Prostate gland (tissue), 2 donors: ENCODE measurements around the gene ATP2C1. TPM values are rescaled to one million over a fixed set of nuclear protein-coding genes. Genes with fewer than 3 reads are reported as not detected.

Source experiments
- DNase-seq: peaks from one replicate; pipeline ENCODE4 v3.0.0-alpha.2; 2019; ENCODE audit warnings: low spot score
- H3K27ac ChIP-seq, 2 donors: fragments of 200-600 bp; sonication (generic); 2 replicates each; pipeline ENCODE4 v1.5.1; 2017 to 2019
- H3K27me3 ChIP-seq: fragments of 200-600 bp; sonication (generic); replicated peaks from 2 replicates; pipeline ENCODE4 v1.5.1; 2019; ENCODE audit not compliant: insufficient read depth
- H3K36me3 ChIP-seq, 2 donors: fragments of 200-600 bp; sonication (generic); 1 replicate in 1 of 2; 2 replicates in 1 of 2; pipeline versions ENCODE4 v1.5.1 to v1.8.1; 2017 to 2019
- H3K4me1 ChIP-seq: fragments of 200-600 bp; sonication (generic); replicated peaks from 2 replicates; pipeline ENCODE4 v1.5.1; 2019
- H3K4me3 ChIP-seq, 2 donors: fragments of 200-600 bp; sonication (generic); 2 replicates each; pipeline ENCODE4 v1.5.1; 2017 to 2019
- H3K9me3 ChIP-seq: fragments of 200-600 bp; sonication (generic); 2 replicates; pipeline ENCODE4 v1.5.1; 2017
- POLR2A ChIP-seq: fragments of 450-650 bp; IDR thresholded peaks from one replicate; pipeline ENCODE4 v1.6.1; 2016; ENCODE audit warnings: antibody characterized with exemption, mild to moderate bottlenecking
- POLR2AphosphoS5 ChIP-seq: sonication (generic); formaldehyde crosslinking; IDR thresholded peaks from one replicate; pipeline ENCODE4 v1.6.1; 2017; ENCODE audit warnings: antibody characterized with exemption
- WGBS: methylation state at CpG from one replicate; pipeline ENCODE4 v1.1.5; 2018; 5-methylcytosine and 5-hydroxymethylcytosine counted together
- intact Hi-C: fragments of 100-400 bp; cut with DNase I; formaldehyde crosslinking; loops from one replicate; pipeline ENCODE4 v1.14.2; 2022
- total RNA-seq, 2 donors: library from RNA; depleted of rRNA; stranded (reverse); fragments of >200 nt; gene quantifications; one replicate each; pipeline ENCODE4 v1.1.0, GENCODE V29; 2016
- TF ChIP-seq, protein P1 (sequence below), 4 experiments: fragments of 200-600 bp in 2 of 4; fragments of 450-650 bp in 2 of 4; sonication (generic) in 2 of 4; IDR thresholded peaks; 1 replicate in 3 of 4; 2 replicates in 1 of 4; pipeline ENCODE4 v1.5.1; 2016 to 2019; ENCODE audit warnings: antibody characterized with exemption in 4 of 4, mild to moderate bottlenecking in 2 of 4, moderate library complexity in 2 of 4

Gene ATP2C1
- total RNA-seq, 2 donors from 2014 or later, result 123 to 158 TPM

DNA sequence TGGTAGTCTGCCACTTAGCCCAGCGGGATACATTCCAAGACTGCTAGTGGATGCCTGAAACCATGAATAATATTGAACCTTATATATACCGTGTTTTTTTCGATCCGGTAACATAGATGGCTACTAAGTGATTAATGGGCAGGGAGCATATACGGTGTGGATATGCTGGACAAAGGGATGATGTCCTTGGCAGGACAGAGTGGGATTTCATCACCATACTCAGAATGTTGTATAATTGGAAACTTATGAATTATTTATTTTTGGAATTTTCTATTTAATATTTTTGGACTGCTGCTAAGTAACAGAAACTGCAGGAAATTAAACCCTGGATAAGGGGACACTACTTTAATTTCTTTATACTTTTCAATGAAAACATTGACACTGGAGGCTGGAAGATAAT, 79.5 kb downstream of the ATP2C1 start:
- intact Hi-C loops, result no loop called here
- TF ChIP-seq POLR2AphosphoS5 (no peak), POLR2A (no peak)
- TF ChIP-seq, protein P1, sequence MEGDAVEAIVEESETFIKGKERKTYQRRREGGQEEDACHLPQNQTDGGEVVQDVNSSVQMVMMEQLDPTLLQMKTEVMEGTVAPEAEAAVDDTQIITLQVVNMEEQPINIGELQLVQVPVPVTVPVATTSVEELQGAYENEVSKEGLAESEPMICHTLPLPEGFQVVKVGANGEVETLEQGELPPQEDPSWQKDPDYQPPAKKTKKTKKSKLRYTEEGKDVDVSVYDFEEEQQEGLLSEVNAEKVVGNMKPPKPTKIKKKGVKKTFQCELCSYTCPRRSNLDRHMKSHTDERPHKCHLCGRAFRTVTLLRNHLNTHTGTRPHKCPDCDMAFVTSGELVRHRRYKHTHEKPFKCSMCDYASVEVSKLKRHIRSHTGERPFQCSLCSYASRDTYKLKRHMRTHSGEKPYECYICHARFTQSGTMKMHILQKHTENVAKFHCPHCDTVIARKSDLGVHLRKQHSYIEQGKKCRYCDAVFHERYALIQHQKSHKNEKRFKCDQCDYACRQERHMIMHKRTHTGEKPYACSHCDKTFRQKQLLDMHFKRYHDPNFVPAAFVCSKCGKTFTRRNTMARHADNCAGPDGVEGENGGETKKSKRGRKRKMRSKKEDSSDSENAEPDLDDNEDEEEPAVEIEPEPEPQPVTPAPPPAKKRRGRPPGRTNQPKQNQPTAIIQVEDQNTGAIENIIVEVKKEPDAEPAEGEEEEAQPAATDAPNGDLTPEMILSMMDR (IDR thresholded peaks at IDR 0.05), result no peak
- Histone ChIP-seq H3K27me3 (no peaks in the 10 kb centered on the region), H3K36me3 (no peaks in the 10 kb centered on the region), H3K4me3 (no peak overlapping the region), H3K9me3 (no peaks in the 10 kb centered on the region), H3K27ac (no peak overlapping the region), H3K4me1 (no peaks in the 10 kb centered on the region)
- 94% methylated on average over 5 of the region's 5 CpGs for WGBS
- no peak for DNase-seq

DNA sequence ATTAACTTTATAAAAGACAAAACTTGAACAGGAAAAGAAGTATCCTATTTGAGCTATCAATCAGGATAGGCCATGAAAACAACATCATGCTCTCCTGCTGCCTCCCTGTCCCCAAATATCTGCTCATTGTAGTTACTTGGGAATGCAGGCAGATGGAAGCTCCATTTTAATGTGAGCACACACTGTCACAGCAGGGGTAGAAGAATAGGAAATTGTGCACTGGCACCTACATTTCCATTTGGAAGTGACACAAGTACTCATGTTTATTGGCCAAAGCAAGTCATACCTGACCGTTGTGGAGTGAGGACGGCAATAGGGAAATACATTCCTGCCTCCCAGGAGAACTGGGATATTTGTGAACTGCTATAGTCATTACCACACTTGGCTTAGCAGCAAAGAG, 80.3 kb downstream of the ATP2C1 start:
- no peak overlapping the region for H3K27ac ChIP-seq
- no peak for DNase-seq
- TF ChIP-seq POLR2A (no peak), POLR2AphosphoS5 (no peak)
- TF ChIP-seq, protein P1 (IDR thresholded peaks at IDR 0.05), result no peak
- no peaks in the 10 kb centered on the region for H3K9me3 ChIP-seq
- no peaks in the 10 kb centered on the region for H3K36me3 ChIP-seq
- intact Hi-C loops, result no loop called here
- no peaks in the 10 kb centered on the region for H3K4me1 ChIP-seq
- no peak overlapping the region for H3K4me3 ChIP-seq
- WGBS, result 100% methylated on average over 2 of the region's 2 CpGs
- no peaks in the 10 kb centered on the region for H3K27me3 ChIP-seq

DNA sequence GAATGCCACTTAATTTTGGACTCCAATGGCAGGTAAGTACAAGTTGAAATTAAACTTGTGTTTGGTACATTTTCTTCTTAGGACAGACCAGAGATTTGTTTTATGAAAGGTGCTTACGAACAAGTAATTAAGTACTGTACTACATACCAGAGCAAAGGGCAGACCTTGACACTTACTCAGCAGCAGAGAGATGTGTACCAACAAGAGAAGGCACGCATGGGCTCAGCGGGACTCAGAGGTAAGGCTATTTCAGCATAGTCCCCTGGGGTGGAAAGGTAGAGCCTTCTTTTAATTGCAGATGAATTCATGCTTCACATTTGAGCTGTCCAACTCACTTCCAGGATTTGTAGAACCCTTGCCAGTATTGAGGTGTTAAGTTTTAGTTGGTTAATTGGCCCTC, 81.4 kb downstream of the ATP2C1 start:
- TF ChIP-seq, protein P1 (IDR thresholded peaks at IDR 0.05), result no peak
- no peak for TF ChIP-seq POLR2AphosphoS5
- TF ChIP-seq POLR2A, result no peak
- H3K27me3 ChIP-seq, result no peaks in the 10 kb centered on the region
- WGBS, result 85% methylated on average over 3 of the region's 3 CpGs
- DNase-seq, result no peak
- intact Hi-C loops, result no loop called here
- H3K4me1 ChIP-seq, result no peaks in the 10 kb centered on the region
- no peak overlapping the region for H3K4me3 ChIP-seq
- H3K36me3 ChIP-seq, result no peaks in the 10 kb centered on the region
- H3K27ac ChIP-seq, result no peak overlapping the region
- no peaks in the 10 kb centered on the region for H3K9me3 ChIP-seq

DNA sequence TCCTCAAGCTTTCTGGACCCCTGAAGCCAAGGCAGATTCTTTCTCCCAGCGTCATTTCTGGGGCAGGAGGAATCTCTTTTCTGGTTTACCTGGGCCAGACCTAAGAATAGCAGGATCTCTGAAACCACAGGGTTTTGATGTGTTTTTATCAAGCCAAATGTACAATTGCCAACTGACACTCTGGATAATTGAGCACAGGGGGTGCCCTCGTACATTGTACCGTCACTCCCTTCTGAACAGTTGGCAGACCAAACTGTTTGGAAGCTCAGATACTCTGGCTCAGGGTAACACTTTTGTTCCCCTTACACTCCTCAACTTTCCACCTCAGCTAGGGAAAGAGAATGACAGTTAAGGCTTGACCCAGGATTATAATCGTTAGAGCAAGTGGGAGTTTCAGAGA, 82.8 kb downstream of the ATP2C1 start:
- intact Hi-C loops, result no loop called here
- no peak for DNase-seq
- TF ChIP-seq, protein P1 (IDR thresholded peaks at IDR 0.05), result no peak
- no peak for TF ChIP-seq POLR2AphosphoS5
- TF ChIP-seq POLR2A, result no peak
- 62% methylated on average over 4 of the region's 4 CpGs for WGBS
- Histone ChIP-seq H3K4me1 (no peaks in the 10 kb centered on the region), H3K36me3 (no peaks in the 10 kb centered on the region), H3K27me3 (no peaks in the 10 kb centered on the region), H3K4me3 (no peak overlapping the region), H3K27ac (no peak overlapping the region), H3K9me3 (no peaks in the 10 kb centered on the region)

DNA sequence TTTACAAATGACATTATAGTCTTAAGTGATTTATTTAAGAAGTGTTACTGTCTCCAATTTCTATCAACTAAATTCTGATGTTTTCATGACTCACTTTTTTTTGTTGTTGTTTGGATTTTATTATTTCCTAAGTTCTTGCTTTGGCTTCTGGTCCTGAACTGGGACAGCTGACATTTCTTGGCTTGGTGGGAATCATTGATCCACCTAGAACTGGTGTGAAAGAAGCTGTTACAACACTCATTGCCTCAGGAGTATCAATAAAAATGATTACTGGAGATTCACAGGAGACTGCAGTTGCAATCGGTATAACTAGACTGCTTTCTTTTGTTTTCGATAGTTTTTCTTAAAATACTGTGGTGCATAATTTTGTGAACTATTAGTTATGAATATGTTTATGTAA, 85.2 kb downstream of the ATP2C1 start:
- H3K27ac ChIP-seq, result no peak overlapping the region
- intact Hi-C loops, result no loop called here
- no peaks in the 10 kb centered on the region for H3K9me3 ChIP-seq
- WGBS, result 94% methylated on average over 2 of the region's 2 CpGs
- DNase-seq, result no peak
- TF ChIP-seq, protein P1 (IDR thresholded peaks at IDR 0.05), result no peak
- TF ChIP-seq POLR2A (no peak), POLR2AphosphoS5 (no peak)
- H3K4me3 ChIP-seq, result no peak overlapping the region
- no peaks in the 10 kb centered on the region for H3K36me3 ChIP-seq
- no peaks in the 10 kb centered on the region for H3K4me1 ChIP-seq
- H3K27me3 ChIP-seq, result no peaks in the 10 kb centered on the region
